ENCODE data around the gene CPAMD8. TPM values are rescaled to one million over a fixed set of nuclear protein-coding genes. Genes with fewer than 3 reads are reported as not detected.

The CPAMD8 gene
- total and polyA plus RNA-seq, 9 of the 15 experiments (the other 6 are each of a cell fraction or from before 2014, with no cell fraction given): 0.20 to 2.1 (median 1.3) TPM

GRCh38 chr19:16886305-16886880 lies 140.2 kb downstream of the CPAMD8 start (continued):
- TF ChIP-seq ATF4 (CRISPR knock-in tag; IDR thresholded peaks at IDR 0.05) (0 out of 2 replicates have a peak, but pooled peaks have one; percentile 44), CREB3 (tag; conservative IDR thresholded peaks at IDR 0.05; ENCODE audit: low read depth) (no peak), ZNF764 (CRISPR knock-in tag; IDR thresholded peaks at IDR 0.05; ENCODE audit: low read depth) (no peak), ZNF24 (IDR thresholded peaks at IDR 0.05) (no peak), ESRRB (CRISPR knock-in tag; IDR thresholded peaks at IDR 0.05; ENCODE audit: borderline replicate concordance) (no peak), ZNF354B (CRISPR knock-in tag; IDR thresholded peaks at IDR 0.05) (no peak), ZFP36 (IDR thresholded peaks at IDR 0.05; ENCODE audit: low read depth, low read length, partially characterized antibody) (no peak), RBFOX2 (IDR thresholded peaks at IDR 0.05; ENCODE audit: low read depth, low read length) (no peak; the same call in 1 of the 2 replicates), CXXC5 (CRISPR knock-in tag; IDR thresholded peaks at IDR 0.05) (peak; percentile 32), ZNF384 (IDR thresholded peaks at IDR 0.05; ENCODE audit: low read depth, low read length) (peak; percentile 85), EHMT2 (IDR thresholded peaks at IDR 0.05) (no peak), CEBPG (CRISPR knock-in tag; IDR thresholded peaks at IDR 0.05) (peak; percentile 89), CEBPG (tag; conservative IDR thresholded peaks at IDR 0.05 in 1 of 2, IDR thresholded peaks at IDR 0.05 in 1 of 2) (peak in 1 of 2 experiments; percentile 91; a peak in 3 of 4 replicates), ZNF175 (CRISPR knock-in tag; IDR thresholded peaks at IDR 0.05; ENCODE audit: low read depth) (peak; percentile 60), ELK3 (CRISPR knock-in tag; IDR thresholded peaks at IDR 0.05) (no peak), MED1 (CRISPR knock-in tag; IDR thresholded peaks at IDR 0.05; ENCODE audit: borderline replicate concordance) (no peak), CHD2 (IDR thresholded peaks at IDR 0.05; ENCODE audit: low read depth, low read length) (no peak), HNRNPLL (IDR thresholded peaks at IDR 0.05; ENCODE audit: low read depth, low read length, poor library complexity, severe bottlenecking) (no peak), MAX (CRISPR knock-in tag; IDR thresholded peaks at IDR 0.05) (no peak), ADNP (tag; IDR thresholded peaks at IDR 0.05) (peak; percentile 59), NUFIP1 (IDR thresholded peaks at IDR 0.05; ENCODE audit: partially characterized antibody) (no peak), NR2C1 (IDR thresholded peaks at IDR 0.05) (no peak), NR2C1 (tag; IDR thresholded peaks at IDR 0.05) (peak; percentile 19; the same call in 1 of the 2 replicates), TRIM25 (IDR thresholded peaks at IDR 0.05; ENCODE audit: borderline replicate concordance) (no peak), FOSL1 (tag; conservative IDR thresholded peaks at IDR 0.05) (no peak), EWSR1 (IDR thresholded peaks at IDR 0.05; ENCODE audit: borderline replicate concordance, low read depth, partially characterized antibody) (no peak)
